ENCODE measurements around the gene MUC6. TPM values are rescaled to one million over a fixed set of nuclear protein-coding genes. Genes with fewer than 3 reads are reported as not detected.

Gene MUC6
- total and polyA plus RNA-seq, 2 donors: not detected

DNA sequence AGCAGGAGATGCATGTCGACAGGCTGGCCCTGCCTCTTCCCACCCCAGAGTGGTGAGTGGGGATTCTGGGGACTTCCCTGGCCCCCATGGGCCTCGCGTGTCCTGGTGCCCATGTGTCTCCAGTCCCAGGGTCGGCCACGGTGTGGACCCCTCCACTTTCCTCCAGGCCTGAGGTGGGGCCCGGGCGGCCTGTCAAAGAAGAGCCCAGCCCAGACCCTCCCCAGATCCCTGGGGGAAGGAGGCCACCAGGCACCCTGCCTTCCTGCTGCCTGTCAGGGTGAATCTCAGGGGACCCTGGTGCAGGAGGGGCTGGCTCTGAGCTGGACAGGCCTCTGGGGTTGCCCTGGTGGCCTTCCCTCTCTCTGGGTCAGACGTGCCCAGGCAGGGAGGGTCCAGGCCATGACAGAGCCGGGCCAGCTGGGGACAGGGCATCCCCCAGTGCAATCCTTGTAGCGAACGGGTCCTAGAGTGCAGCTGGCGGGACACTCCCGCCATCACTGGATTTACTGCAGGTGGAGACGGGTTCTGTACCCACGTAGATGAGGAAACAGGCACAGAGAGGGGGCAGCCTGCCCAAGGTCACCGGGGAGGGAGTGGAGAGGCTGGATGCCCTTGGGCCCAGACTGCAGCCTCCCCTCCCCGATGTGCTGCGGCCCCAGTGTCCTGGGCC lies 13.5 kb upstream of the MUC6 start:
- Histone ChIP-seq H3K27ac (ENCODE audit: low read depth) (no peak overlapping the region), H3K4me1 (ENCODE audit: insufficient read depth) (no peaks in the 10 kb centered on the region), H3K36me3 (ENCODE audit: insufficient read depth) (no peaks in the 10 kb centered on the region), H3K4me3 (ENCODE audit: low read depth, low read length) (no peak overlapping the region)
- no peak for DNase-seq (ENCODE audit: extremely low spot score)
- 79% methylated on average over 18 of the region's 18 CpGs for WGBS

DNA sequence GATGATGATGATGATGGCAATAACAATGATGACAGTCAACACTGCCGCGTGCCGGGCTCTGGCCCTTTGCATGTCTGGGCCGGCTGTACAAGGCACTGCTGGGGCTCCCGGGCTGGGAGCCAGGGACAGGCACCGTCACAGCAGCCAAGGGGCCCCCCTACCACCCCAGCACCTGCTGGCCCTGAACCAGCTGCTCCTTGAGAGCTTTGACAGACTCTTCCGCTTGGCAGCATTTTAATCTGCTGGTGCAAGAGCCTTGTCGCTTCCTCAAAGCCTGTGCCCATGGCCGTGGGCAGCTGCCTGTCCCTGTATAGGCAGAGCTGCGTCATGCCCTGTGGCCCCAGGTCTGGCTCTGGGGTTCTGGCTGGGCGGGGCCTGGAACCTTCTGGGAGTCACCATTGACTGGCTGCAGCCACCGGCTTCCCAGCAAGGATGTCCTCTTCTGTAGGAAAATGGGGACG lies 12.9 kb upstream of the MUC6 start:
- DNase-seq (ENCODE audit: extremely low spot score): no peak
- Histone ChIP-seq H3K4me3 (ENCODE audit: low read depth, low read length) (no peak overlapping the region), H3K27ac (ENCODE audit: low read depth) (no peak overlapping the region), H3K36me3 (ENCODE audit: insufficient read depth) (no peaks in the 10 kb centered on the region), H3K4me1 (ENCODE audit: insufficient read depth) (no peaks in the 10 kb centered on the region)
- WGBS: 59% methylated on average over 13 of the region's 13 CpGs

DNA sequence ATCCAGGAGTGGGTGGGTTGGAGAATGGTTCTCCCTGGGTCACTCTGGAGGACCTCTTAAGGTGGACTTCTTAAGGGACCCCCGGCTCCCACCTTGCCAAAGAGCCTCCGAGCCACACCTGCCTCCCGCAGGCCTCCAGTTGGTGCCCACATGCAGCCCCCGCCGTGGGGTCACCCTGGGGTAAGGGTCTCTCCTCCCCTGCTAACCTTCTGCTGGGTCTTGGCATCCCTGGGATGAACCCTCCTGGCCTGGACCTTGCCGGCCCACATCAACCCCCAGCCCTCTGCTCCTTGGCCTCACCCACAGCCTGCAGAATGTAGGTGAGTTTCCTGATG lies 12.5 kb upstream of the MUC6 start:
- Histone ChIP-seq H3K4me3 (ENCODE audit: low read depth, low read length) (no peak overlapping the region), H3K27ac (ENCODE audit: low read depth) (no peak overlapping the region), H3K4me1 (ENCODE audit: insufficient read depth) (no peaks in the 10 kb centered on the region), H3K36me3 (ENCODE audit: insufficient read depth) (no peaks in the 10 kb centered on the region)
- 87% methylated on average over 6 of the region's 6 CpGs for WGBS
- no peak for DNase-seq (ENCODE audit: extremely low spot score)

DNA sequence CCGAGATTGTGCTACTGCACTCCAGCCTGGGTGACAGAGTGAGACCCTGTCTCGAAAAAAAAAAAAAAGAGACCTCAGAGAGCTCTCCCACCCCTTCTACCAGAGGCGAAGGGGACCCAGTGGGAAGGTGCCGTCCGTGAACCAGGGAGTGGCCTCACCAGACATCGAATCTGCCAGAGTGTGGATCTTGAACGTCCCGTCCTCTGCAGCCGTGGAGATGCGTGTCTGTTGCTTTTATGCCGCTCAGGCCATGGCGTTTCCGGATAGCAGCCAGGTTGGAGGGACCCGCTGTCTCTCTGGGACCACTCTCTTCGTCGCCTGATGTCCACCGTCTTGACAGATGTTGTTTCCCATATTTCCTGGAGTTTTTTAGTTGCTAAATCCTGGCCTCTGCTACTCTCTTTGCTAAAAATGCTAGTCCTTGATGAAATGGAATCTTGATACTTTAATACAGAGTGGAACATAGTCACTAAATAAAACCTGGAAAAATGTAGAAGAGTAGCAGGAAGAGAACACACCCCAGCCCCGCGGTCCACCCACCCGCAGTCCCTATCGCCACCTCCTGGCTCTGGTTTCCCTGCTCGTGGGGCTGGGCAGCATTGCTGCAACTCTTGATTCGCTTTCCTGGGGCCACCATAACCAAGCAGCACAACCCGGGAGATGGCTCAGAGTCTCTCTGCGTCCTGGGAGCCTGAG lies 12.0 kb upstream of the MUC6 start:
- H3K27ac ChIP-seq (ENCODE audit: low read depth): no peak overlapping the region
- no peak for DNase-seq (ENCODE audit: extremely low spot score)
- no peaks in the 10 kb centered on the region for H3K4me1 ChIP-seq (ENCODE audit: insufficient read depth)
- H3K4me3 ChIP-seq (ENCODE audit: low read depth, low read length): no peak overlapping the region
- WGBS: 71% methylated on average over 25 of the region's 25 CpGs
- no peaks in the 10 kb centered on the region for H3K36me3 ChIP-seq (ENCODE audit: insufficient read depth)

DNA sequence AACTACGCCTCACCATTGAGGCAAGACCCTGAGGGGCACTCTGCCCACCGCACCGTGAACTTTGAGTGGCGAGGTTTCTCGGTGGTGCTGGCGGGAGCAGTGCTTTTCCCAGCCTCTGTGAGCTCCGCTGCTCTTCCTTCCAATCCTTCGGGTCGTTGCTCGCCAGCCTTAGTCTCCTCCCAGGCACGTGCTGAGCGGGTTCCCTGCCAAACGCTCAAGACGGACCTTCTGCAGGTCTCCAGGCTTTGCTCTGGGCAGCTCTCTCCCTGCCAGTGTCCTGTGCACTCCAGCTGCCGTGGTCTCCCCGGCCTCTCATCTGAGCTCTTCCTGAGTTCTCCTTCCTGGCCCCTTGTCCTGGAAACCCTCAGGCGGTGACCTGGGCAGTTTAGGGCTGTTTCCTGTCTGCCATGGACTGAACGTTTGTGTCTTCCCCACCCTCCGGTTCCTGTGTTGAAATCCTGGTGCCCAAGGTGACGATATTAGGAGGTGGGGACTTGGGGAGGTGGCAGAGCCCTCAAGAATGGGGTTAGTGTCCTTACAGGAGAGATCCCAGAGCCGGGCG lies 11.2 kb upstream of the MUC6 start:
- no peak for DNase-seq (ENCODE audit: extremely low spot score)
- WGBS: 58% methylated on average over 22 of the region's 22 CpGs
- Histone ChIP-seq H3K4me3 (ENCODE audit: low read depth, low read length) (no peak overlapping the region), H3K36me3 (ENCODE audit: insufficient read depth) (no peaks in the 10 kb centered on the region), H3K27ac (ENCODE audit: low read depth) (no peak overlapping the region), H3K4me1 (ENCODE audit: insufficient read depth) (no peaks in the 10 kb centered on the region)

DNA sequence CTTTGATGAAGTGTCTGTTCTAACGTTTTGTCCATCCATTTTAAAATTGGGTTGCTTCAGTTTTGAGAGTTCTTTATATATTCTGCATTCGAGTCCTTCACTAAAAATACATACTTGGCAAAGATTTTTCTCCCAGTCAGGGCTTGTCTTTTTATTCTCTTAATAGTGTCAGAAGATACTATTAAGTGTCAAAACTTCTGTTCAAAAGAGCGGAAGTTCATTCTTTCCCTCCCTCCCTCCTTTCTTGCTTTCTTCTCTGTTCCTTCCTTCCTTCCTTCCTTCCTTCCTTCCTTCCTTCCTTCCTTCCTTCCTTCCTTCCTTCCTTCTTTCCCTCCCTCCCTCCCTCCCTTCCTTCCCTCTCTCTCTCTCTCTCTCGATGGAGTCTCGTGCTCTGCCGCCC lies 7.6 kb upstream of the MUC6 start:
- no peaks in the 10 kb centered on the region for H3K36me3 ChIP-seq (ENCODE audit: insufficient read depth)
- no peak overlapping the region for H3K27ac ChIP-seq (ENCODE audit: low read depth)
- 71% methylated on average over 6 of the region's 6 CpGs for WGBS
- no peak for DNase-seq (ENCODE audit: extremely low spot score)
- H3K4me1 ChIP-seq (ENCODE audit: insufficient read depth): no peaks in the 10 kb centered on the region
- H3K4me3 ChIP-seq (ENCODE audit: low read depth, low read length): no peak overlapping the region

DNA sequence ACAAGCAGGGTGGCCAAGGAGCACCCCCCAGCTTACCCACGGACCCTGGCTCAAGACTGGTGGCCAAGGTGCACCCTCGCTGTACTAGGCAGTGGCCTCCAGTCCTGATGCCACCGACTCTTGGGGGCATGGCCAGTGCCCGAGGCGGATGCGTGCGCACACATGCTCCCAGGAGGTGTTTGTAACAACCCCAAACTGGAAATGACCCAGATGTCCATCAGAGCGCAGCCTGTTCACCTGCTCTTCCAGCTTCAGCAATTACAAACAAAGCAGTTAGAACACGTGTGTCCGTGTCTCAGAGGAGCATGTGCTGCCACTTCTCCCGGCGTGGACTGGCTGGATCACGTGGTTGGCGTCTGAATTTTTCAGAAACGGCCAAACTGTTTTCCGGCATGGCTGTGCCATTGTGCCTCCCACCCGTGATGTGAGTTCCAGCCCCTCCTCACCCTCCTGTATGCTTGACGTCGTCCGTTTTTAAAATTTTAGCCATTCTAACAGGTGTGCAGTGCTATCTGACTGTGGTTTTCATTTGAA lies 7.1 kb upstream of the MUC6 start:
- Histone ChIP-seq H3K27ac (ENCODE audit: low read depth) (no peak overlapping the region), H3K4me3 (ENCODE audit: low read depth, low read length) (no peak overlapping the region), H3K4me1 (ENCODE audit: insufficient read depth) (no peaks in the 10 kb centered on the region), H3K36me3 (ENCODE audit: insufficient read depth) (no peaks in the 10 kb centered on the region)
- DNase-seq (ENCODE audit: extremely low spot score): no peak
- 87% methylated on average over 20 of the region's 20 CpGs for WGBS

DNA sequence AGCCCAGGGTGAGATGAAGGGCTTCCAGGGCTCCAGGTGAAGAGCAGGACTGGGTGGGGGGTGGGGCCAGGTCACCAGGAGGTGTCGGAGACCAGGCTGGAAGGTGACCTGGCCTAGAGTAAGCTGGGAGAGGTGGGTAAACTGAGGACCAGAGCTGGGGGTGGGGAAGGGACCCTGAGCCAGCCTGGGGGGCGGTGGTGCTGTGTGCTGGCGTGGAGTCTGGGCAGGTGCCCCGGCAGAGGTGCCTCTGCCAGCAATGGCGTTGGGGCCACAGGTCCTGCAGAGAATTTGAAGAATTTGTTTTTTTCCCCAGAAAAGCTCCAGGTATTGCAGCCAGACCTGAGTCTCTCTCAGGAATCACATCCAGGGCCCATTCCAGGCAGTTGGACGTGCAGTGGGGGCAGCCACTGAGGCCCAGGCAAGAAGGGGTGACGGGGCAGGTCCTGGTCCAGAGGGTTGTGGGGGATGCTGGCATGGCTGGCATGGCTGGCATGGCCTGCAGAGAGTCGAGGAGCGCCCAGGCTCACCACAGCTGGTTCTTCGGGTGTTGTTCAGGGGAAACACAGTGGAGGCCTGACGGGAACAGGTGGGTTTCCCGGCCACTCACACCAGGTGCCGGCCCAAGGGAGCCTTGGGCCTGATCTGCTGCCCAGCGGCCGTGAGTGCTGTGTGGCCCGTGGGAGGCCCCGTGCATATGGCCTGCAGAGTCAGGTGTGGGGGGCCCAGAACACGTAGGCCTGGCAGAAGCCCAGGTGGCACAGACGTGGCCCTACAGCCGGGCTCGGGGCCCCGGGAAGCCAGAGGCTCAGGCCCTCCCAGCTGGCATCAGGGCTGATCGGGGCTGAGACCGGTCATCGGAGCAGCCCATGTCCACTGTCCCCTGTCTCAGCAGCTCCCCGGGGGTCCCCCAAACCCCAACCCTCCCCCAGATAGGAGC lies 6.4 kb upstream of the MUC6 start:
- WGBS: 89% methylated on average over 26 of the region's 26 CpGs
- H3K4me3 ChIP-seq (ENCODE audit: low read depth, low read length): no peak overlapping the region
- H3K4me1 ChIP-seq (ENCODE audit: insufficient read depth): no peaks in the 10 kb centered on the region
- no peak for DNase-seq (ENCODE audit: extremely low spot score)
- no peaks in the 10 kb centered on the region for H3K36me3 ChIP-seq (ENCODE audit: insufficient read depth)
- no peak overlapping the region for H3K27ac ChIP-seq (ENCODE audit: low read depth)

DNA sequence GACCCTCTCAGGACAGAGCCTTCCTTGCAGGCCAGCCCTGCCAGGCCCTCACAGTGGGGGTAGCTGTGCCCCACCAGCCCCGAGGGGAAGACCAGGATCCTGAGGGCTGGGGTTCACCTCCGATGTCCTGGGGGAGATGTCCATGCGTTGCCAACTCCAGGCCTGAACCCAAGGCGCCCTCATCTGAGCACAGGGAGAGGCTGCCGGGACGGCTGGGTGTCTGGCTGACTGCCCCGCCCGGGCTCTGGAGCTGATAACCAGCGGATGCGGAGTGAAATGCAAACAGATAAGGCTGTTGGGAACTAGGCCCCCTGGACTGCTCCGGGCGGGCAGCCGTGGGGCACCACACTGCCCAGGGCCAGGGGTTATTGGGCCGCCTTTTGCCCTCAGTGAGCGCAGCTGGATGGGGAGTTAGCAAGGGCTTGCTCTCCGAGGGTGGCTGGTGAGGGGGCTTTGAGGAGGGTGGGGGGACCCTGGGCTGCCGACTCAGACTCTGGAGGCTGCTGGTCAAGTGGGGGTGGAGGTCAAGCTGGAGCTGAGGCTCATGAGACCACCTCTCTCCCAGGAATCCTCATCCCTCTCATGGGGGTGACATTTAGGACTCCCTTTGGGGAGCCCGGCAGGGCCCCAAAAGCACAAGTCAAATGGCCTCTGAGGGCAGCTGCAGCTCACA lies 5.6 kb upstream of the MUC6 start:
- DNase-seq (ENCODE audit: extremely low spot score): no peak
- Histone ChIP-seq H3K4me1 (ENCODE audit: insufficient read depth) (no peaks in the 10 kb centered on the region), H3K27ac (ENCODE audit: low read depth) (no peak overlapping the region), H3K36me3 (ENCODE audit: insufficient read depth) (no peaks in the 10 kb centered on the region), H3K4me3 (ENCODE audit: low read depth, low read length) (no peak overlapping the region)
- WGBS: 37% methylated on average over 18 of the region's 18 CpGs

DNA sequence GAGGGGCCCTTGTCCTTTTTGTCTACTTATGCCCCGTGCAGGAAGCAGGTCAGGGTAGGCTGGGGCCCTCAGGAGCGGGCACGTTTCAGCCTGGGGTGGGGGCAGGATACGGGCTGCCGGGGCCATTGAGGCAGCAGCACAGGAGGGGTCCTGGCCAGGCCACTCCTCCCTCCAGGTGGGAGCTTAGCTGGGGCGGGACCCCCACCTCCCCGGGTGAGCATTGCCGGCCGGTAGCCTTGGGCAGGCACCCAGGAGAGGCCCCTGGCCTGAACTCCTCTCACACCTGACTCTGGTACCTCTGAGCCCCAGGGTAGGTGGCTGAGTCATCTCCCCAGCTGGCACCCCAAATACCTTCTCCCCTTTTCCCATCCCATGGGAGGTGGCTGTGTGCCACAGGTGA lies 5.0 kb upstream of the MUC6 start:
- no peaks in the 10 kb centered on the region for H3K4me1 ChIP-seq (ENCODE audit: insufficient read depth)
- DNase-seq (ENCODE audit: extremely low spot score): no peak
- 72% methylated on average over 9 of the region's 9 CpGs for WGBS
- H3K36me3 ChIP-seq (ENCODE audit: insufficient read depth): no peaks in the 10 kb centered on the region
- H3K4me3 ChIP-seq (ENCODE audit: low read depth, low read length): no peak overlapping the region
- H3K27ac ChIP-seq (ENCODE audit: low read depth): no peak overlapping the region

DNA sequence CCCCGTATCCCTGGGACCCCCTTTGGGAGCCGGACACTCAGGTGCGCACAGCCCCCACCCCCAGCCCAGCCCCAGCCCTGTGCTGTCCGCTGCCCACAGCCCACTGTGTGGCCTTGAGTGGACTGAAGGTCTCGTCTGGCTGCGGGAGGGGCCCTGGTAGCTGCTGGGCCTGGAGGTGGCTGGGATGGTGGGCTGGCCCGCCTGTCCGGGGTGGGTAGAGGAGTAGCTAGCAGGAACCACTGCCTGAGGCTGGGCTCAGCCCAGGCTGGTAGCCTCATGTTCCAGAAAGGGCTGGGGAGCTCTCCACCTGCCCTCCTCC lies 4.6 kb upstream of the MUC6 start:
- Histone ChIP-seq H3K4me1 (ENCODE audit: insufficient read depth) (no peaks in the 10 kb centered on the region), H3K27ac (ENCODE audit: low read depth) (no peak overlapping the region), H3K4me3 (ENCODE audit: low read depth, low read length) (no peak overlapping the region), H3K36me3 (ENCODE audit: insufficient read depth) (no peaks in the 10 kb centered on the region)
- WGBS: 82% methylated on average over 8 of the region's 8 CpGs
- DNase-seq (ENCODE audit: extremely low spot score): no peak

DNA sequence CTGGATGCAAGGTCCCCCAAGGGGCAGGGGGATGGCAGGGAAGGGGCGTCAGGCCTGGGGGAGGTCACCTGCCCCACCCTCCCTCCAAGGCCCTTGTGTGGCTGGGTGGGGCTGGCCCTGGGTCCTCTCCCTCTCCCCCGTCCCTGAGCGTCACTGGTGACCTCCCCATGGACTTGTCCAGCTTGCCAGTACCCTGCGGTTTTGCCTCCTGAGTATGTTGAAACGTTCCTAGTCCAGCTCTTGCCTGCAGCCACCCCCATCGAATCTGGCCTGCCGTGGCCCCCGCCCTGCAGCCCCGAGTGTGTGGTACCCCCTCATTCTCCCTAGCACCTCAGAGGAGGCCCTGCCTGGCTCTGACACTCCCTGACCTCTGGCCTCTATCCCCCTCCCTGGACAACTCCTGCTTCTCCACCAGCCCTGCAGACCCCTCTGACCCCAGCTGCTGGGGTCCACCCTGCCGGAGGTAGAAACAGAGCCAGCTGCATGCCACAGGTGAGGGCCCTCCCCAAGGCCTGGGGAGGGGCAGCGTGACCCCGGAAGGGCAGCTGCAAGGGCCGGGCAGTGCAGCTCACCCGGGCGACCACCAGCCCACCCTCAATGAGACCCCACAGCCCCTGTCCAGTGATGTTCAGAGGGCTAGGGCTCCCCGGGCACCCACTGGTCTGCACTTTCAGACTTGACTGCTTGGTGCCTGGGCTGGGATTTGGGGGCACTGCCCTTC lies 4.1 kb upstream of the MUC6 start:
- no peaks in the 10 kb centered on the region for H3K4me1 ChIP-seq (ENCODE audit: insufficient read depth)
- H3K4me3 ChIP-seq (ENCODE audit: low read depth, low read length): no peak overlapping the region
- H3K27ac ChIP-seq (ENCODE audit: low read depth): no peak overlapping the region
- H3K36me3 ChIP-seq (ENCODE audit: insufficient read depth): no peaks in the 10 kb centered on the region
- WGBS: 83% methylated on average over 16 of the region's 16 CpGs
- no peak for DNase-seq (ENCODE audit: extremely low spot score)

Data from urinary bladder (tissue), 4 donors.